ENCODE data around the gene IKZF4.

The IKZF4 gene

GRCh38 chr12:56020423-56021184 lies at the start of gene IKZF4:
Gene IKZF4, plus strand, starts transcription at chr12:56021043. Its CDS starts 451 bp downstream, at chr12:56021494.
- TF ChIP-seq, protein P1, sequence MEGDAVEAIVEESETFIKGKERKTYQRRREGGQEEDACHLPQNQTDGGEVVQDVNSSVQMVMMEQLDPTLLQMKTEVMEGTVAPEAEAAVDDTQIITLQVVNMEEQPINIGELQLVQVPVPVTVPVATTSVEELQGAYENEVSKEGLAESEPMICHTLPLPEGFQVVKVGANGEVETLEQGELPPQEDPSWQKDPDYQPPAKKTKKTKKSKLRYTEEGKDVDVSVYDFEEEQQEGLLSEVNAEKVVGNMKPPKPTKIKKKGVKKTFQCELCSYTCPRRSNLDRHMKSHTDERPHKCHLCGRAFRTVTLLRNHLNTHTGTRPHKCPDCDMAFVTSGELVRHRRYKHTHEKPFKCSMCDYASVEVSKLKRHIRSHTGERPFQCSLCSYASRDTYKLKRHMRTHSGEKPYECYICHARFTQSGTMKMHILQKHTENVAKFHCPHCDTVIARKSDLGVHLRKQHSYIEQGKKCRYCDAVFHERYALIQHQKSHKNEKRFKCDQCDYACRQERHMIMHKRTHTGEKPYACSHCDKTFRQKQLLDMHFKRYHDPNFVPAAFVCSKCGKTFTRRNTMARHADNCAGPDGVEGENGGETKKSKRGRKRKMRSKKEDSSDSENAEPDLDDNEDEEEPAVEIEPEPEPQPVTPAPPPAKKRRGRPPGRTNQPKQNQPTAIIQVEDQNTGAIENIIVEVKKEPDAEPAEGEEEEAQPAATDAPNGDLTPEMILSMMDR (IDR thresholded peaks at IDR 0.05) = no peak
- TF ChIP-seq ZFX (IDR thresholded peaks at IDR 0.05; ENCODE audit: borderline replicate concordance) = no peak
- no peak within 1 kb of the TSS for H3K27ac ChIP-seq

- peak overlapping the region; percentile 89 for H3K27ac ChIP-seq
- TF ChIP-seq, protein P1 (IDR thresholded peaks at IDR 0.05) = no peak
- no peak for TF ChIP-seq ZFX (IDR thresholded peaks at IDR 0.05; ENCODE audit: borderline replicate concordance)
Observed at GRCh38 chr12:55972042-55972441, 48.8 kb upstream of the IKZF4 start.

DNA sequence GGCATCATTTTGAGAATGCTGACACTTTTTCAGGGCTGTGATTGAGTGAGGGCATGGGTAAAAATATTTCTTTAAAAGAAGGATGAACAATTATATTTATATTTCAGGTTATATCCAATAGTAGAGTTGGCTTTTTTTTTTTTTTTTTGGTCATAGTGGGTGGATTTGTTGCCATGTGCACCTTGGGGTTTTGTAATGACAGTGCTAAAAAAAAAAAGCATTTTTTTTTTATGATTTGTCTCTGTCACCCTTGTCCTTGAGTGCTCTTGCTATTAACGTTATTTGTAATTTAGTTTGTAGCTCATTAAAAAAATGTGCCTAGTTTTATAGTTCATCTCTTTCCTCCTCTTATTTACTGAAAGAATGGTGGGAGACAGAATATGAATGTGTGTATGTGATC lies 48.4 kb upstream of the IKZF4 start:
- peak overlapping the region; percentile 89 for H3K27ac ChIP-seq
- no peak for TF ChIP-seq ZFX (IDR thresholded peaks at IDR 0.05; ENCODE audit: borderline replicate concordance)
- TF ChIP-seq, protein P1 (IDR thresholded peaks at IDR 0.05) = no peak

DNA sequence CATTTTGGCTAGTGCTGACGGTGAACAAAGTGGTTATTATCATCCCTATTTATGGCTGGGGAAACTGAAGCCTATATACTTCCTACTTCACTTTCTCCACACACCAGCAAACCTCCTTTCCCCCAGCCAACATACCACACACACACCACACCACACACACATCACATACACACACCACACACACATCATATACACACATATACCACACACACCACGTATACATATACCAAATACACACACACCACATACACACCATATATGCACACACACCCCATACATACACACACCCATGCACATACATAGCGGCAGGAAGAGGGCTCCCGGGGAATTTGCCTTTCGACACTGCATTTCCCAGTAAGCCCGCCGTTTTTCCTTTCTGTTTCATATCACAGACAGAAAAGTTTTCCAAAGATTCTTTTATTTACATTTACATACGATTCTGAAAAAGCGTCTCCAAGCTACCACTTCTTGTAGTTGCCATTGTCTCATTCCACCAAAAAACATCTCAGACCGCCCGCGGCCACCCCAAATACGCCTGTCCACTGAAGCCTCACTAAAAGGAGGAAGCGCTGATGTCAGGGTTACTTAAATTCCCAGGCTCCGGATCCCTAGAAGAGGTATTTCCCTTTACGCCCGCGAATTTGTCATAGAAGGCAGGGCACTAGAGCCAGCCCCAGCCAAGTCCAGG lies 47.8 kb upstream of the IKZF4 start:
- no peak for TF ChIP-seq ZFX (IDR thresholded peaks at IDR 0.05; ENCODE audit: borderline replicate concordance)
- TF ChIP-seq, protein P1 (IDR thresholded peaks at IDR 0.05) = no peak
- peak overlapping the region; percentile 89 for H3K27ac ChIP-seq

DNA sequence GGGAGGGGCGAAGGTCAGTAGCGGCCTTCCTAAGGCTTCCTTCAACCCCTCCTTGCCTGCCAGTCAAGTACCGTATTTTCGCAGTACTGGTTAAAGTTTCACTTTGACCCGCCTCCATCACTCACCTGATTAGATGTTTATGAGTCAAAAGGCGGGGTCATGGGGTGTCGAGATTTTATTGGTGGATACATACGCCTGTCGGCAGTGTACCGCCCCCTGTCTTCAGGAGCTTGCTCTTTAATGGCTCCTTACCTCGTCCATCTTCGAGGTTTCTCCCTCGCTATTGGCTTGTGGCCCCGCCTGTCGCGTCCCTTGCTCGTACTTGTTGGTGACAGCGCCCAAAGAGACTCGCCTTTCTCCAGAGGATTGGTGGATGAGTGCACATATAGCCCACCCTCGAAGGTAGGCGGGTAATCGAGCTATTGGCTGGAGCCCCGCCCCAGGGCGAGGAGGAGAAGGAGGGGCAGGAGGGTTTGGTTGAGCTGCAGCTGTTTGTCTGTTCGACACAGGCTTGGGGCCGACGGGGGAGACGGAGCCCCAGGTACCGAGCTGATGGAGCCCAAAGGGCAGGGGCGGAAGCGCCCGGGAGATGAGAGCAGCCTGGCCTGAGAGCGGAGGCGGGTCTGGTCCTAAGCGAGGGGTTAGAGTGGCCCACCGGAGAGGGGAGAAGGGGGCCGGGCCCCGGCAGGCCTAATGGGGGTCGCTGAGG lies 47.1 kb upstream of the IKZF4 start, which contains the start of gene RAB5B:
Gene RAB5B (plus strand): TSS at position 480 of the 709 bp plus-strand sequence. CDS start 12,883 bp downstream, outside the sequence.
- TF ChIP-seq ZFX (IDR thresholded peaks at IDR 0.05; ENCODE audit: borderline replicate concordance) = no peak
- TF ChIP-seq, protein P1 (IDR thresholded peaks at IDR 0.05) = no peak
- H3K27ac ChIP-seq = peak within 1 kb of the TSS; percentile 89

DNA sequence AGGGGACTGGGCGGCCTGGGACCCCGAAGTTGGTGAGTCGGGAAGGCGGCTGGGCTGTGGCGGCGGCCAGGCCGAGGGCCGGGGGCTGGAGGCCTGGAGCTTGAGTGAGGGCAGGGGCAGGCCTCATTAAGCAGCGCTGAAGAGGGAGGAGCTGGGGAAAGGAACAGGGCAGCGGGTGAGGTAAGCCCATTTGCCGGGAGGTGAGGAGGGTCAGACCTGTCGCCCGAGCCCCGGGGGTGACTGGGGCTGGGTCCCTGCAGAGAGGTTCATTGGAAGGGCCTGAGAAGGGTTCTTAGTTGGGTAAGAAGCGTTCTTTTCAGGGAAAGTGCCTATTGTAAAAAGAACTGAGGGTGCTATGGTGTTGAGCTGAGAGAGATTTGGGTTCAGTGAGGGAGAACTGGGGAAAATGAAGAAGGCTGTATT lies 46.5 kb upstream of the IKZF4 start:
- TF ChIP-seq, protein P1 (IDR thresholded peaks at IDR 0.05) = no peak
- TF ChIP-seq ZFX (IDR thresholded peaks at IDR 0.05; ENCODE audit: borderline replicate concordance) = no peak

More for the DNA sequence above, 46.5 kb upstream of the IKZF4 start:
- H3K27ac ChIP-seq = peak overlapping the region; percentile 89
